Activated CD4-positive, alpha-beta T cell treated with anti-CD3 and anti-CD28 coated beads for 48 hours (primary cell): ENCODE results near the gene RMND5B.
"Not testable (repeated sequence)": the region's sequence is repeated elsewhere in the genome, so short reads cannot be mapped to it uniquely, and the experiment has no call there.

Experiments
- DNase-seq: peaks from one replicate; pipeline ENCODE4 v3.0.0-alpha.2; 2020

Gene RMND5B, protein sequence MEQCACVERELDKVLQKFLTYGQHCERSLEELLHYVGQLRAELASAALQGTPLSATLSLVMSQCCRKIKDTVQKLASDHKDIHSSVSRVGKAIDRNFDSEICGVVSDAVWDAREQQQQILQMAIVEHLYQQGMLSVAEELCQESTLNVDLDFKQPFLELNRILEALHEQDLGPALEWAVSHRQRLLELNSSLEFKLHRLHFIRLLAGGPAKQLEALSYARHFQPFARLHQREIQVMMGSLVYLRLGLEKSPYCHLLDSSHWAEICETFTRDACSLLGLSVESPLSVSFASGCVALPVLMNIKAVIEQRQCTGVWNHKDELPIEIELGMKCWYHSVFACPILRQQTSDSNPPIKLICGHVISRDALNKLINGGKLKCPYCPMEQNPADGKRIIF

GRCh38 chr5:178130576-178131445 lies at the start of gene RMND5B:
Gene RMND5B (plus strand): TSS chr5:178131014. CDS start chr5:178138120, 7,106 bp downstream.
- DNase-seq = peak; percentile 89

GRCh38 chr5:178081571-178082243 lies 49.1 kb upstream of the RMND5B start:
- no peak for DNase-seq

DNA sequence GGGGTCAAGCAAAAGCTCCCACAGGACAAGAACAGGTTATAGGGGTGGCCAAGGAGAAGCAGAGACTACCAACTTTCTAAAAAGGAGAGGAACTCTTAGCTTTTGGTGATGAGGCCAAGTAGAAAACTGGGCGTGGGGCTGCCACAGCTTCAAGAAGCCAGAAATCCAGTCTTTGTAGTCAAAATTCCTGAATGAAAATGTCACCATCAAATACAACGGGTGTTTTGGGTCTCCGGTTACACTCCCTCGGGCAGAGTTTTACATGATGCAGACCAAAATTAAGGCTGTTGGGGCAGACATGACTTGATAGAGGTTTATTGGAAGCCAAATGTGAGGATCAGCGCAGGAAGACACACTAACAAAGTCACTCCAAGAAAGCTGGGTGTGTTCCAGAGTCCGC lies 46.9 kb upstream of the RMND5B start:
- no peak for DNase-seq

- DNase-seq = no peak
Measured at GRCh38 chr5:178085316-178085715, 45.5 kb upstream of the RMND5B start.

DNA sequence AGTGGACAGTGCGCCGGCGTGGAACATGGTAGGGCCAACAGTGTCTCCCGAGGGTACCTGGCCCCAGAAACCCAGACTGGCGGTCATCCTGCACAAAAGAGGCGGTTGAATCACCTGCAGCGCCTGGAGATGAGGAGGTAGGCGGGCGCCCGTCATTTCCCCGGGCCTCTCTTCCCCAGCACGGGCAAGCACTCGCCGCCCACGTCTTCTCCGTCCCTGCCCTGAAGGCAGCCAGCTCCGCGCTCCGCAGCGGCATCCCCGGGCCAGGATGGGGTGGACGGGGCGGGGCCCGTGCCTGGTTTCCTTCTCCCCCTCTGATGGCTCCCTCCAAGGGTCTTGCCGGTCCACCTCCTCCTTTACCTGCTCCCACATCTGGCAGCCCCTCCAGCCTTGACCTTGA lies 44.5 kb upstream of the RMND5B start:
- DNase-seq = no peak

GRCh38 chr5:178087199-178087598 lies 43.6 kb upstream of the RMND5B start:
- DNase-seq = not testable (repeated sequence)

DNA sequence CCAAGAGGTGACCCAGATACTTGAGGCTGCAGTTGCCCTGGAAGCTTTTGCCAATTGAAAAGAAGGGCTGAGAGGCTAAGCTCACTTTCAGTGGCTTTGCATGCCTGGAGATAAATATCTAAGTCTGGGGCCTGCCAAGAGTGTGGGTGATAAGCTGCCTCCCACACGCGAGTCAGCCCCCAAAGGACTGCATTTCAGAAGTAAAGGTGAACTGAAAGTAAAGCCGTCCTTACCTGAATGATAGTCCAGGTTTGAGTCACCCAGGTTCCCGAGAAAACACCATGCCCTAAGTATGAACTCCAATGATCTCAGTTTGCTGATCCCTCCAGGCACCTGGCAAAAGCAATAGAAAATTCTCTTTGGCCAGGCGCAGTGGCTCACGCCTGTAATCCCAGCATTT lies 40.0 kb upstream of the RMND5B start:
- DNase-seq = peak; percentile 44

- DNase-seq = no peak
Measured at GRCh38 chr5:178093134-178093533, 37.7 kb upstream of the RMND5B start.

DNA sequence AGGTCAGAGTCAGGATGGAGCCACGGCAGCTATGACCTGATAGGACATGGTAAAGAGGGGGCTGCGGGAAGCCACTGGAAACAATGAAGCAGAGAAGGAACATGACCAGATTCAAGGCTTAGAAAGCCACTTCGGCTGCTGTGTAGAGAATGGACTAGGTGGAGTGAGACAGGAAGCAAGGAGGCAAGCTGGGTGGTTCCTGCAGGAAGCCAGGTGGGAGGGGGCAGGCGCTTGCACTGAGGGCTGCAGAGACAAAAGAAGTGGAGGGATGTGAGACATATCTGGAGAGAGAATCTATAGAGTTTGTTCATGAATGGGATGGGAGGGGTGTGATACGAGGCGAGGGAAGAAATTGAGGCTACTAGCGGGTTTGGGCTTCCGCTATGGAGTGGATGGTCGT lies 36.5 kb upstream of the RMND5B start:
- no peak for DNase-seq

DNA sequence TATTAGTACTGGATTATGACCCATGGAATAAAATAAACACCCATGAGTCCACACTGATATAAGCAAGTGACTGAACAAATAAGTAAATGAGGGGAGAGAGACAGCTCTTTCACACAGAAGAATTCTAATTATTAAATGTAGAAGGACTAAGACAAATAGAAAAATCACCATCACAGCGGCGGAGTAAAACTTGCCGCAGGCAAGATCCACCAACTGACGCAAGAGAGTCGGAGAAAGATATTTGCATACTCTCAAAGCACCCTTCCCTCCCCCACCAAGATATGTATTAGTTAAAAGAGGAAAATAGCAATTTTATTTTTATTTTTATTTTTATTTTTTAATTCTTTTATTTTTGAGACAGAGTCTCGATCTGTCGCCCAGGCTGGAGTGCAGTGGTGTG lies 32.1 kb upstream of the RMND5B start:
- DNase-seq = no peak

DNA sequence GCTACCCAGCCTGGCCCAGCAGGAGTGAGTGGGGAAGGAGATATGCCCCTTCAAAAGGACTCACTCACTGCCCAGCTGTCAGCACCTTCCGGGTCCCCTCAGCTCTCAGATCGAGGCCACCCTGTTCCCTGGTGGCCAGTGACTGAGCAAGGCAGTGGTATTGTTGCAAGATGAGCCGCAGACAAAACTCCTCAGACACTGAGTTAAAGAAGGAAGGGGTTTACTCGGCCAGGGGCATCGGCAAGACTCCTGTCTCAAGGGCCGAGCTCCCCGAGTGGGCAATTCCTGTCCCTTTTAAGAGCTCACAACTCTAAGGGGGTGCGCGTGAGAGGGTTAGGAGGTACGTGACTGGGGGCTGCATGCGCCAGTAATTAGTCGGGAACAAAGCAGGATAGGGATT lies 27.2 kb upstream of the RMND5B start:
- no peak for DNase-seq

DNA sequence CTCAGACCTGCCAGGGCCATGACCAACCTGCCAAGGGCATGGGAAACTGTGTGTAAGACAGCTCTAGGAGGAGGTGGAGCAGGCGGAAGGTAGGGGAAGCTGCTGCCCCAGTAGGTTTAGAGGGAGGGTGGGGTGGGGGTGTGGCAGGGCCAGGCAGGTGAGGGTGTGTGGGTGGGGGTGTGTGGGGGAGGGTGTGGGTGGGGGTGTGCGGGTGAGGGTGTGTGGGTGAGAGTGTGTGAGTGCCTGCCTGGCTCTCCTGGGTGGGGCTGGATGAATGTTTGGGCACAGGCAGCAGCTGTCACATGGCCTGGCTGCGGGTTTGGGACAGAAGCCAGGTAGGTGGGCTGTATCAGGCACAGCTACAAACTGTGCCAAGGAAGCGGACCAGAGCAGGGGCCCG lies 26.3 kb upstream of the RMND5B start:
- DNase-seq = no peak

GRCh38 chr5:178106086-178106485 lies 24.7 kb upstream of the RMND5B start:
- DNase-seq = no peak

DNA sequence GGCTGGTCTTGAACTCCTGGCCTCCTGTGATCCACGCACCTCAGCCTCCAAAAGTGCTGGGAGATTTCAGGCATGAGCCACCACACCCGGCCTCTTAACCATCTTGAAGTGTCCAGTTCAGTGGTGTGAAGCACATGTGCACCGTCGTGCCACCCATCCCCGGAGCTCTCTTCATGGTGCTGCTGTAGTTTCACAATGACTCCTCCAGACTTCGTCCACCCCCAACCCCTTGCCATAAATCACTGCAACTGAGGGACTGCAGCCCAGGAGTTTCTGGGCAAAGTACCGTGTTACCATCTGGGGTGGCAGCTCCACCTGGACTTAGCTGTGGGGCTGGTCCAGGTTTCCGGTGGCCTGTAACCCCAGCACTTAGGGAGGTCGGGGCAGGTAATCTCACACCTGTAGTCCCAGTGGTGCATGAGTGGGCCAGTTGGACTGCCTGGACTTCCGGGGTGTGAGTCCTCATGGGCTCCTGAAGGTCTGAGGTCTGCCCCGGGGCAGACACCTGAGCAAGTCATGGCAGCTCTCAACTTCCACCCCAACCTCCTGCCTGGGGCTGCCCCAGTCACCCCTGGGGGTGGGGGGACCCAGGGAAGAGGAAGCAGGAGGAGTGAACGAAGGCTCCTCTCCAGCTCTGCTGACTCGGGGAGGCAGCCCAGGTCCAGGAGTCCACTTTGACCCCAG lies 24.1 kb upstream of the RMND5B start:
- DNase-seq = no peak

GRCh38 chr5:178107756-178108310 lies 23.0 kb upstream of the RMND5B start:
- no peak for DNase-seq

- no peak for DNase-seq
Measured at GRCh38 chr5:178108446-178108845, 22.4 kb upstream of the RMND5B start.

DNA sequence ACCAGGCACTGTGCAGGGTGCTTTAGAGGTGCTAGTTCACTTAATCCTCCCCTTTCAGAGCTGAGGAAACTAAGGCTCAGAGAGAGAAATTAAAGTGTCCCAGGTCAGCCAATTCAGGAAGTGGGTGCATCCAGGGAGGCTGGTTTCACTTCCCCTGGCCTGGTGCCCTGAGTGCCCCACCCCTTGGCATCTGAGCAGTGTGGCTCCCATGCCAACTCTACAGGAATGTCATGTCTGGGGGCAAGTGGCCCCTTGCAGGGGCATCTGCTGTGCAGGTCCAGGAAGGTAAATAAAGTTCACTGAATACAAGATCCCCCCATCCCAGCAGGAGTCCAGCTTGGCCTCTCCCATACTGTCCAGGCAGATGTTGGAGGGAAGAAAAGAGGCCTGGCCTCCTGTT lies 21.8 kb upstream of the RMND5B start:
- DNase-seq = no peak

- no peak for DNase-seq
Measured at GRCh38 chr5:178110511-178110910, 20.3 kb upstream of the RMND5B start.

DNA sequence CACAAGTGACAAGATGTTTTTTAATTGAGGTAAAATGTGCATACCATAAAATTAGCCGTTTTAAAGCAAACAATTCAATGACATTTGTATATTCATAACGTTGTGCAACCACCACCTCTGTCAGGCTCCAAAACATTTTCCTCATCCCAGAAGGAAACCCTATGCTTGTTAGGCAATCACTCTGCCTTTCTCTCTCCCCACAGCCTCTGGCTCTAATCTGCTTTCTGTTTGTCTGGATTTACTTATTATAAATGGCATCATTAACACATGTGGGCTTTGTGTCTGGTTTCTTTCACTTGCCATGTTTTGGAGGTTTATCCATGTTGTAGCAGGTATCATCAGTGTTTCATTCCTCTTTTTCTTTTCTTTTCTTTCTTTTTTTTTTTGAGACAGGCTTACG lies 18.9 kb upstream of the RMND5B start:
- no peak for DNase-seq

- DNase-seq = no peak
Measured at GRCh38 chr5:178112545-178112944, 18.3 kb upstream of the RMND5B start.

- peak; percentile 87 for DNase-seq
Measured at GRCh38 chr5:178113141-178113787, 17.6 kb upstream of the RMND5B start, which contains the start of gene N4BP3. Gene N4BP3 (plus strand): TSS chr5:178113532. CDS start chr5:178119584, 6,052 bp downstream.

DNA sequence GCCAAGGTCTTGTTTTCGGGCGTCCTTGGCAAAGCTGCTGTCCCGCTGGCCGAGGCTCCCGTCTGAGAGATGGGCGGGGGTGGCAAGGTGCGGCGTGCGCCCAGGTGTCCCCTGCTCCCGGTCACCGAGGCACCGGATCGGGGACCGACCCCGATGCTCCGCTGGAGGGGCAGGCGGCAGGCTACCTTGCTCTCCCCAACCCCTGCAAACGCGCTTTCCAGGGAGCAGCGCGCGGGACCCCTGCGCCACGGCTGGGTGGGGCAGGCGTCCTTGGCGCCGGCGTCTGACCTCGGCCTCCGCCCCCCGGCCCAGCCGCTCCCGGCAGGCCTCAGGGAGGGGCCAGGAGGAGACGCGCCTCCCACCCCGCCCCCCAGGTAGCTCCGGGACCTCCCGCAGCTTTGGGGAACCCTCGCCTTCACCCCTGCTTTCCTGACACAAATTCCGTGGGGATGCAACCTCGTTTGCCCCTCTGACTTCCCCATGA lies 16.9 kb upstream of the RMND5B start:
- peak; percentile 20 for DNase-seq
